Endothelial cell of umbilical vein (primary cell): ENCODE data around the gene FRY. TPM values are rescaled to one million over a fixed set of nuclear protein-coding genes. Genes with fewer than 3 reads are reported as not detected.
A peak's percentile ranks its signal among the peaks of the same experiment; 100 is the strongest.

Source experiments
- BruUV-seq: library from RNA; stranded (reverse); fragments of 400-500 nt; replicated peaks from 2 replicates; lab custom pipeline; 2021; lab: Mats Ljungman, UMichigan
- CTCF ChIA-PET: fragments of 300-600, 350-600 bp; sonication (Branson Sonifier 250); formaldehyde crosslinking; loops from one replicate; lab custom pipeline; 2021; ENCODE audit warnings: antibody characterized with exemption, inconsistent platforms; lab: Charles Lee
- POLR2A ChIA-PET: fragments of 300-600, 350-600 bp; sonication (Branson Sonifier 250); formaldehyde crosslinking; loops from one replicate; lab custom pipeline; 2021; ENCODE audit warnings: antibody characterized with exemption, inconsistent platforms; lab: Charles Lee
- DNase-seq: peaks from one replicate; pipeline ENCODE4 v3.0.0-alpha.2; 2011; ENCODE audit warnings: low read depth, low spot score
- FAIRE-seq: peaks from 2 replicates; lab custom pipeline; 2011; peaks lifted over from hg19 to GRCh38; lab: Jason Lieb, UNC
- H2AFZ ChIP-seq: 2 replicates; pipeline ENCODE4 v1.6.0; 2012; ENCODE audit warnings: low read depth, low read length, control low read depth, inconsistent platforms
- H3K27ac ChIP-seq: 2 replicates; pipeline ENCODE4 v1.5.1; 2011; ENCODE audit warnings: low read depth, mild to moderate bottlenecking, control low read depth, low read length, moderate library complexity; ENCODE audit not compliant: insufficient read depth
- H3K27me3 ChIP-seq, 2 experiments: 2 replicates each; pipeline versions ENCODE4 v1.6.0 to v1.6.1; 2011; ENCODE audit warnings: low read length in 2 of 2, mixed read lengths in 1 of 2; ENCODE audit not compliant: control insufficient read depth in 2 of 2, insufficient read depth in 2 of 2
- H3K36me3 ChIP-seq, 2 experiments: 2 replicates in 1 of 2; 3 replicates in 1 of 2; pipeline ENCODE4 v1.5.1; 2011; ENCODE audit warnings: low read length in 2 of 2, mild to moderate bottlenecking in 1 of 2, moderate library complexity in 1 of 2; ENCODE audit not compliant: control insufficient read depth in 2 of 2, insufficient read depth in 2 of 2; ENCODE audit errors: extremely low read depth in 1 of 2
- H3K4me1 ChIP-seq: 3 replicates; pipeline ENCODE4 v1.5.1; 2011; ENCODE audit warnings: mild to moderate bottlenecking, low read length; ENCODE audit not compliant: control insufficient read depth, insufficient read depth; ENCODE audit errors: extremely low read depth
- H3K4me2 ChIP-seq: 2 replicates; pipeline ENCODE4 v1.6.1; 2011; ENCODE audit warnings: low read length, control low read depth, mixed read lengths; ENCODE audit not compliant: insufficient read depth
- H3K4me3 ChIP-seq, 3 experiments: fragments of 200-600 bp in 1 of 3; sonication (generic), shearing (Covaris generic) in 1 of 3; replicated peaks in 1 of 3; 2 replicates each; pipeline ENCODE4 v1.5.1; 2011 to 2016; ENCODE audit warnings: control low read depth in 3 of 3, low read length in 3 of 3, mild to moderate bottlenecking in 2 of 3, inconsistent platforms in 1 of 3, low read depth in 1 of 3, moderate library complexity in 1 of 3; ENCODE audit not compliant: insufficient read depth in 1 of 3
- H3K79me2 ChIP-seq: 2 replicates; pipeline ENCODE4 v1.6.0; 2012; ENCODE audit warnings: low read length, inconsistent platforms; ENCODE audit not compliant: control insufficient read depth, insufficient read depth
- H3K9ac ChIP-seq: replicated peaks from 2 replicates; pipeline ENCODE3; 2011; ENCODE audit warnings: low read length, control low read depth; ENCODE audit not compliant: insufficient read depth; ENCODE audit errors: extremely low read depth
- H3K9me1 ChIP-seq: replicated peaks from 3 replicates; pipeline ENCODE4 v1.6.0; 2011; ENCODE audit warnings: mild to moderate bottlenecking, low read length; ENCODE audit not compliant: control insufficient read depth, insufficient read depth; ENCODE audit errors: extremely low read depth
- H3K9me3 ChIP-seq: replicated peaks from 2 replicates; pipeline ENCODE4 v1.5.1; 2012; ENCODE audit warnings: low read length, inconsistent platforms; ENCODE audit not compliant: control insufficient read depth, insufficient read depth
- H4K20me1 ChIP-seq: replicated peaks from 2 replicates; pipeline ENCODE3; 2011; ENCODE audit warnings: mild to moderate bottlenecking, low read length; ENCODE audit not compliant: control insufficient read depth, insufficient read depth; ENCODE audit errors: extremely low read depth
- EZH2 ChIP-seq: IDR thresholded peaks from 2 replicates; pipeline ENCODE4 v1.6.1; 2012; ENCODE audit warnings: borderline replicate concordance, low read depth, mild to moderate bottlenecking, moderate library complexity, low read length, inconsistent platforms; ENCODE audit not compliant: severe bottlenecking
- FOS ChIP-seq: IDR thresholded peaks from 2 replicates; pipeline ENCODE4 v1.6.1; 2011; ENCODE audit warnings: mild to moderate bottlenecking, low read length, moderate library complexity, borderline replicate concordance; ENCODE audit not compliant: insufficient read depth
- GATA2 ChIP-seq: IDR thresholded peaks from 2 replicates; pipeline ENCODE4 v1.7.0; 2011; ENCODE audit warnings: low read depth, mild to moderate bottlenecking, moderate library complexity, mixed read lengths, low read length; ENCODE audit not compliant: insufficient read length, insufficient read depth
- JUN ChIP-seq: IDR thresholded peaks from 2 replicates; pipeline ENCODE4 v1.6.1; 2011; ENCODE audit warnings: borderline replicate concordance, low read depth; ENCODE audit not compliant: insufficient read length, insufficient read depth
- MYC ChIP-seq: IDR thresholded peaks from one replicate; pipeline ENCODE4 v1.6.1; 2011; ENCODE audit warnings: mild to moderate bottlenecking, low read depth, low read length
- POLR2A ChIP-seq: IDR thresholded peaks from 2 replicates; pipeline ENCODE4 v1.6.1; 2012; ENCODE audit warnings: low read depth, mild to moderate bottlenecking, control low read depth, low read length
- POLR2AphosphoS5 ChIP-seq: IDR thresholded peaks from 2 replicates; pipeline ENCODE4 v1.6.1; 2012; ENCODE audit warnings: low read depth, mild to moderate bottlenecking, control low read depth, low read length, moderate library complexity; ENCODE audit not compliant: insufficient read depth
- dilution Hi-C: fragments of 300-500 bp; cut with MboI; formaldehyde crosslinking; loops from one replicate; pipeline ENCODE4 v1.15.0; 2019; ENCODE audit warnings: low sequenced_read_pairs; ENCODE audit not compliant: extremely low pct_ligation_motif_present
- intact Hi-C: fragments of 100-400 bp; cut with micrococcal nuclease; formaldehyde crosslinking; loops from one replicate; pipeline ENCODE4 v1.10.0; 2022
- polyA plus RNA-seq, 4 experiments: library from polyadenylated mRNA; depleted of rRNA in 3 of 4; stranded (reverse) in 3 of 4; unstranded in 1 of 4; fragments of >200 nt; gene quantifications; 2 replicates each; pipeline versions ENCODE4 v1.2.1 to v1.2.3, GENCODE V29; 2011 to 2012; ENCODE audit warnings: missing spikeins in 1 of 4
- total RNA-seq: library from RNA; stranded (reverse); gene quantifications from 2 replicates; pipeline ENCODE4 v1.2.3, GENCODE V29; 2021
- TF ChIP-seq, protein P1 (sequence below): IDR thresholded peaks from 2 replicates; pipeline ENCODE4 v1.6.1; 2011; ENCODE audit not compliant: insufficient read depth, insufficient read length
- TF ChIP-seq, protein P2 (sequence below), 2 donors: IDR thresholded peaks; 1 replicate in 1 of 2; 2 replicates in 1 of 2; pipeline ENCODE4 v1.5.1; 2011; ENCODE audit warnings: low read length in 2 of 2, mild to moderate bottlenecking in 2 of 2, moderate library complexity in 2 of 2, control low read depth in 1 of 2, inconsistent platforms in 1 of 2, low read depth in 1 of 2; ENCODE audit not compliant: insufficient read depth in 1 of 2; ENCODE audit errors: extremely low read depth in 1 of 2

FRY gene
- total and polyA plus RNA-seq, 2 donors (not counting 3 experiments of a cell fraction or from before 2014, with no cell fraction given), result 57.3 to 75.8 TPM

DNA sequence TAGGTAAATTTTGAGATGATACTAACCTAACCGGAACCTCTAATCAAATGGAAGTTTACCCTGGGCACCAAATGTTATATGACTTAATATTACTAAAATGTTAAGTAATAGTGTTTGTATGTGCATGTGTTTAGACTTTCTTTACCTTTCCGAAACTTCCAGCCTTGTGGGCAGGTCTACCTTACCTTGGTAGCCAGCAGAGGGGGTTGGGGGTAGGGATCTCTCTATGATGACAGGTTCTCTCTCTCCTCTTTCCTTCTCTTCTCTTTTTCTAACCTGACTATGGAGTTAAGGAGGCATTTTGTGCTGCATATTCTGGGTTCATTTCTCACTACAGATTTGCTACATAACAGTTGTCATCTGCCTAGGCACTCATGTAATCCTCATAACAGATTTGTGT is 6.8 kb upstream of the FRY start:
- no peaks in the 10 kb centered on the region for H3K4me1 ChIP-seq
- H3K27me3 ChIP-seq, result no peaks in the 10 kb centered on the region
- ChIA-PET CTCF (interaction anchor here (0.6 to 1.6 kb wide), 2 partner anchors 110 to 140 kb away, joined by 3 to 4 read pairs; no protein-coding TSS in a partner anchor), POLR2A (no interaction called here)
- no peaks in the 10 kb centered on the region for H3K36me3 ChIP-seq
- peak; percentile 28 for FAIRE-seq
- no TSS peak for BruUV-seq
- no peaks in the 10 kb centered on the region for H3K79me2 ChIP-seq
- no peak for TF ChIP-seq GATA2
- no peak for TF ChIP-seq JUN
- no peak for TF ChIP-seq POLR2AphosphoS5
- TF ChIP-seq POLR2A, result no peak
- TF ChIP-seq, protein P1, sequence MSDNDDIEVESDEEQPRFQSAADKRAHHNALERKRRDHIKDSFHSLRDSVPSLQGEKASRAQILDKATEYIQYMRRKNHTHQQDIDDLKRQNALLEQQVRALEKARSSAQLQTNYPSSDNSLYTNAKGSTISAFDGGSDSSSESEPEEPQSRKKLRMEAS, result no peak
- no peak for TF ChIP-seq EZH2
- TF ChIP-seq MYC, result no peak
- TF ChIP-seq, protein P2, sequence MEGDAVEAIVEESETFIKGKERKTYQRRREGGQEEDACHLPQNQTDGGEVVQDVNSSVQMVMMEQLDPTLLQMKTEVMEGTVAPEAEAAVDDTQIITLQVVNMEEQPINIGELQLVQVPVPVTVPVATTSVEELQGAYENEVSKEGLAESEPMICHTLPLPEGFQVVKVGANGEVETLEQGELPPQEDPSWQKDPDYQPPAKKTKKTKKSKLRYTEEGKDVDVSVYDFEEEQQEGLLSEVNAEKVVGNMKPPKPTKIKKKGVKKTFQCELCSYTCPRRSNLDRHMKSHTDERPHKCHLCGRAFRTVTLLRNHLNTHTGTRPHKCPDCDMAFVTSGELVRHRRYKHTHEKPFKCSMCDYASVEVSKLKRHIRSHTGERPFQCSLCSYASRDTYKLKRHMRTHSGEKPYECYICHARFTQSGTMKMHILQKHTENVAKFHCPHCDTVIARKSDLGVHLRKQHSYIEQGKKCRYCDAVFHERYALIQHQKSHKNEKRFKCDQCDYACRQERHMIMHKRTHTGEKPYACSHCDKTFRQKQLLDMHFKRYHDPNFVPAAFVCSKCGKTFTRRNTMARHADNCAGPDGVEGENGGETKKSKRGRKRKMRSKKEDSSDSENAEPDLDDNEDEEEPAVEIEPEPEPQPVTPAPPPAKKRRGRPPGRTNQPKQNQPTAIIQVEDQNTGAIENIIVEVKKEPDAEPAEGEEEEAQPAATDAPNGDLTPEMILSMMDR (IDR thresholded peaks at IDR 0.05; ENCODE audit: extremely low read depth in 1 of 2, insufficient read depth in 1 of 2, low read depth in 1 of 2, low read length in 2 of 2), result no peak
- TF ChIP-seq FOS, result no peak
- dilution Hi-C loops, result no loop called here
- no peak overlapping the region for H2AFZ ChIP-seq
- no peaks in the 10 kb centered on the region for H4K20me1 ChIP-seq
- no peaks in the 10 kb centered on the region for H3K9me1 ChIP-seq
- no peaks in the 10 kb centered on the region for H3K9me3 ChIP-seq
- intact Hi-C loops, result loop anchor here (5.0 to 10.0 kb wide), 2 partner anchors 112 to 620 kb away; no protein-coding TSS in a partner anchor
- no peak overlapping the region for H3K4me2 ChIP-seq
- H3K27ac ChIP-seq, result no peak overlapping the region
- no peak for DNase-seq
- H3K4me3 ChIP-seq, result no peak overlapping the region
- no peak overlapping the region for H3K9ac ChIP-seq
